T-helper 2 cell treated with Interferon-gamma antibody and Interleukin-4, amounts not matched to agents 100 ng/mL and 5 ng/mL, for 36 hours (primary cell): ENCODE results near the gene DLG2. TPM values are rescaled to one million over a fixed set of nuclear protein-coding genes. Genes with fewer than 3 reads are reported as not detected.
"Not testable (repeated sequence)": the region's sequence is repeated elsewhere in the genome, so short reads cannot be mapped to it uniquely, and the experiment has no call there.

ENCODE experiments used
- intact Hi-C: fragments of 100-400 bp; cut with micrococcal nuclease; formaldehyde crosslinking; loops from one replicate; pipeline ENCODE4 v1.15.1; 2023
- total RNA-seq: library from RNA; stranded (reverse); gene quantifications from 2 replicates; pipeline ENCODE4 v1.2.3, GENCODE V29; 2022

The DLG2 gene
- total RNA-seq, 1 donor from 2014 or later, result 1.0 TPM

GRCh38 chr11:83630211-83630610 is 1996.9 kb downstream of the DLG2 start:
- intact Hi-C loops, result no loop called here

GRCh38 chr11:83629775-83630174 is 1997.4 kb downstream of the DLG2 start:
- intact Hi-C loops, result no loop called here

GRCh38 chr11:83628622-83629355 is 1998.4 kb downstream of the DLG2 start:
- intact Hi-C loops, result no loop called here

- intact Hi-C loops, result no loop called here
These were observed 2001.8 kb downstream of the DLG2 start for GRCh38 chr11:83625336-83625735.

GRCh38 chr11:83617671-83618070 is 2009.5 kb downstream of the DLG2 start:
- intact Hi-C loops, result no loop called here

GRCh38 chr11:83613767-83614121 is 2013.4 kb downstream of the DLG2 start:
- intact Hi-C loops, result no loop called here

- intact Hi-C loops, result no loop called here
These were observed 2014.0 kb downstream of the DLG2 start for GRCh38 chr11:83612891-83613766.

GRCh38 chr11:83611600-83611999 is 2015.5 kb downstream of the DLG2 start:
- intact Hi-C loops, result no loop called here

GRCh38 chr11:83611031-83611430 is 2016.1 kb downstream of the DLG2 start:
- intact Hi-C loops, result no loop called here

GRCh38 chr11:83609191-83609590 is 2018.0 kb downstream of the DLG2 start:
- intact Hi-C loops, result no loop called here

- intact Hi-C loops, result no loop called here
These were observed 2018.6 kb downstream of the DLG2 start for GRCh38 chr11:83608571-83608970.

- intact Hi-C loops, result no loop called here
These were observed 2025.1 kb downstream of the DLG2 start for GRCh38 chr11:83601914-83602527.

GRCh38 chr11:83601201-83601913 is 2025.8 kb downstream of the DLG2 start:
- intact Hi-C loops, result no loop called here

GRCh38 chr11:83600661-83601060 is 2026.5 kb downstream of the DLG2 start:
- intact Hi-C loops, result no loop called here

GRCh38 chr11:83599066-83599465 is 2028.1 kb downstream of the DLG2 start:
- intact Hi-C loops, result no loop called here

GRCh38 chr11:83587797-83588196 is 2039.3 kb downstream of the DLG2 start:
- intact Hi-C loops, result not testable (repeated sequence)

GRCh38 chr11:83583757-83584366 is 2043.3 kb downstream of the DLG2 start:
- intact Hi-C loops, result no loop called here

GRCh38 chr11:83574519-83574918 is 2052.6 kb downstream of the DLG2 start:
- intact Hi-C loops, result no loop called here

GRCh38 chr11:83572581-83573496 is 2054.3 kb downstream of the DLG2 start:
- intact Hi-C loops, result no loop called here

- intact Hi-C loops, result no loop called here
These were observed 2055.8 kb downstream of the DLG2 start for GRCh38 chr11:83571302-83571701.
